ENCODE measurements around the gene SCN1A. TPM values are rescaled to one million over a fixed set of nuclear protein-coding genes. Genes with fewer than 3 reads are reported as not detected.

Gene SCN1A
- total and polyA plus RNA-seq, 10 of the 15 experiments (the other 5 are each of a cell fraction or from before 2014, with no cell fraction given): not detected

DNA sequence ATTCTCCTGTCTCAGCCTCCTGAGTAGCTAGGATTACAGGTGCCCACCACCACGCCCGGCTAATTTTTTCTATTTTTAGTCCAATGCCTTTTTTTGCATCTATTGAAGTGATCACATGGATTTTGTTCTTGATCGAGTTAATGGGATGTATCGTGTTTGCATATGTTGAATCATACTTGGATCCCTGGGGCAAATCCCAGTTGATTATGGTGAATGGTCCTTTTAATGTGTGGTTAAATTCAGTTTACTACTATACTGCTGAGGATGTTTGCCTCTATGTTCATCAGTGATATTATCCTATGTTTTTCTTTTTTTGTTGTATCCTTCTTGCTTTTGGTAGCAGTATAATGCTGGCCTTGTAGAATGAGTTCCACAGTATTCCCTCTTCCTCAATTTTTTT is 166.0 kb downstream of the SCN1A start (continued):
- TF ChIP-seq, protein P1, sequence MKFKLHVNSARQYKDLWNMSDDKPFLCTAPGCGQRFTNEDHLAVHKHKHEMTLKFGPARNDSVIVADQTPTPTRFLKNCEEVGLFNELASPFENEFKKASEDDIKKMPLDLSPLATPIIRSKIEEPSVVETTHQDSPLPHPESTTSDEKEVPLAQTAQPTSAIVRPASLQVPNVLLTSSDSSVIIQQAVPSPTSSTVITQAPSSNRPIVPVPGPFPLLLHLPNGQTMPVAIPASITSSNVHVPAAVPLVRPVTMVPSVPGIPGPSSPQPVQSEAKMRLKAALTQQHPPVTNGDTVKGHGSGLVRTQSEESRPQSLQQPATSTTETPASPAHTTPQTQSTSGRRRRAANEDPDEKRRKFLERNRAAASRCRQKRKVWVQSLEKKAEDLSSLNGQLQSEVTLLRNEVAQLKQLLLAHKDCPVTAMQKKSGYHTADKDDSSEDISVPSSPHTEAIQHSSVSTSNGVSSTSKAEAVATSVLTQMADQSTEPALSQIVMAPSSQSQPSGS (IDR thresholded peaks at IDR 0.05; ENCODE audit: low read length): no peak
- no peak for TF ChIP-seq PAX8 (IDR thresholded peaks at IDR 0.05)

GRCh38 chr2:165959371-165959770 is 168.4 kb downstream of the SCN1A start:
- CTCF ChIA-PET: interaction anchor here (1.2 kb wide), 1 partner anchor 85 kb away, joined by 3 read pairs; no protein-coding TSS in a partner anchor
- no peak for TF ChIP-seq EED (IDR thresholded peaks at IDR 0.05; ENCODE audit: low read depth)
- no peak for TF ChIP-seq HSF1 (IDR thresholded peaks at IDR 0.05; ENCODE audit: low read depth, low read length)
- no peak for TF ChIP-seq NFYB (IDR thresholded peaks at IDR 0.05; ENCODE audit: insufficient read depth, low read depth, low read length)
- TF ChIP-seq, protein P2, sequence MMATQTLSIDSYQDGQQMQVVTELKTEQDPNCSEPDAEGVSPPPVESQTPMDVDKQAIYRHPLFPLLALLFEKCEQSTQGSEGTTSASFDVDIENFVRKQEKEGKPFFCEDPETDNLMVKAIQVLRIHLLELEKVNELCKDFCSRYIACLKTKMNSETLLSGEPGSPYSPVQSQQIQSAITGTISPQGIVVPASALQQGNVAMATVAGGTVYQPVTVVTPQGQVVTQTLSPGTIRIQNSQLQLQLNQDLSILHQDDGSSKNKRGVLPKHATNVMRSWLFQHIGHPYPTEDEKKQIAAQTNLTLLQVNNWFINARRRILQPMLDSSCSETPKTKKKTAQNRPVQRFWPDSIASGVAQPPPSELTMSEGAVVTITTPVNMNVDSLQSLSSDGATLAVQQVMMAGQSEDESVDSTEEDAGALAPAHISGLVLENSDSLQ (IDR thresholded peaks at IDR 0.05): no peak
- TF ChIP-seq ZNF24 (IDR thresholded peaks at IDR 0.05): no peak
- no peak for TF ChIP-seq KLF5 (IDR thresholded peaks at IDR 0.05; ENCODE audit: partially characterized antibody)
- 51% methylated on average over 4 of the region's 4 CpGs for WGBS (ENCODE audit: insufficient coverage, insufficient replicate concordance, low lambda C conversion rate, missing lambda C conversion rate)
- H3K4me1 ChIP-seq (ENCODE audit: control insufficient read depth, insufficient read depth, low read length): no peaks in the 10 kb centered on the region; the same call in 1 of the 2 replicates
- ATAC-seq (no peak), DNase-seq (ENCODE audit: low read depth, low spot score) (no peak), FAIRE-seq (no peak)
- H3K27me3 ChIP-seq (replicated peaks in 1 of 2; ENCODE audit: control insufficient read depth in 2 of 2, insufficient read depth in 2 of 2, low read length in 1 of 2): no peaks in the 10 kb centered on the region
- SMC1A ChIA-PET (ENCODE audit: uncharacterized antibody, unreplicated experiment): no interaction called here
- no peak overlapping the region for H3K4me3 ChIP-seq
- RAD21 ChIA-PET (ENCODE audit: unreplicated experiment): no interaction called here
- H3K36me3 ChIP-seq (ENCODE audit: control insufficient read depth in 2 of 2, insufficient read depth in 2 of 2, low read length in 1 of 2): no peaks in the 10 kb centered on the region
- no peak overlapping the region for H3K9ac ChIP-seq (ENCODE audit: control insufficient read depth, insufficient read depth, low read length)
- intact Hi-C loops (cut with micrococcal nuclease; ENCODE audit: unreplicated experiment) (no loop called here), in situ Hi-C loops (cut with MboI) (no loop called here)
- no peak overlapping the region for H3K27ac ChIP-seq (ENCODE audit: control insufficient read depth, insufficient read depth)
- H3K4me2 ChIP-seq (ENCODE audit: control insufficient read depth, insufficient read depth): no peak overlapping the region
- no peaks in the 10 kb centered on the region for H3K79me2 ChIP-seq (ENCODE audit: control insufficient read depth, insufficient read depth, low read length)
- no peaks in the 10 kb centered on the region for H4K20me1 ChIP-seq (ENCODE audit: control insufficient read depth, insufficient read depth)
- no peak overlapping the region for H2AFZ ChIP-seq (ENCODE audit: control insufficient read depth, low read depth, low read length)
- H3K9me3 ChIP-seq (replicated peaks; ENCODE audit: control insufficient read depth, insufficient read depth, low read length): no peaks in the 10 kb centered on the region
- no TSS peak for BruUV-seq (replicated peaks)
- POLR2A ChIA-PET: no interaction called here

All from GM12878 (cell line).